Caco-2 (cell line): ENCODE measurements around the gene PSMB1. TPM values are rescaled to one million over a fixed set of nuclear protein-coding genes. Genes with fewer than 3 reads are reported as not detected.
A peak's percentile ranks its signal among the peaks of the same experiment; 100 is the strongest.
"Not testable (repeated sequence)": the region's sequence is repeated elsewhere in the genome, so short reads cannot be mapped to it uniquely, and the experiment has no call there.

ENCODE experiments used
- BruUV-seq: library from RNA; stranded (reverse); fragments of 400-500 nt; replicated peaks from 2 replicates; lab custom pipeline; 2021; lab: Mats Ljungman, UMichigan
- CTCF ChIA-PET: fragments of 300-600 bp; sonication (Branson Sonifier 250); formaldehyde crosslinking; loops from one replicate; lab custom pipeline; 2022; ENCODE audit warnings: antibody characterized with exemption; lab: Charles Lee
- POLR2A ChIA-PET: fragments of 300-600 bp; sonication (Branson Sonifier 250); formaldehyde crosslinking; loops from one replicate; lab custom pipeline; 2022; ENCODE audit warnings: antibody characterized with exemption; lab: Charles Lee
- DNase-seq, 2 experiments: peaks; one replicate each; pipeline versions ENCODE4 v3.0.0 to v3.0.0-alpha.2; 2020 to 2022
- H3K27me3 ChIP-seq: replicated peaks from 2 replicates; pipeline ENCODE4 v1.6.0; 2011; ENCODE audit warnings: low read length; ENCODE audit not compliant: control insufficient read depth, insufficient read depth
- H3K36me3 ChIP-seq: 2 replicates; pipeline ENCODE4 v1.5.1; 2011; ENCODE audit warnings: low read length; ENCODE audit not compliant: control insufficient read depth, insufficient read depth
- H3K4me1 ChIP-seq: fragments of 250-450 bp; sonication (Bioruptor Pico); 2 replicates; pipeline ENCODE4 v1.5.1; 2020; ENCODE audit warnings: mild to moderate bottlenecking
- H3K4me3 ChIP-seq: 2 replicates; pipeline ENCODE4 v1.5.1; 2011; ENCODE audit warnings: low read depth, mild to moderate bottlenecking, control low read depth, low read length
- H3K9me3 ChIP-seq: fragments of 250-450 bp; sonication (Bioruptor Pico); 2 replicates; pipeline ENCODE4 v1.5.1; 2020; ENCODE audit warnings: mild to moderate bottlenecking, moderate library complexity
- H3K27ac Mint-ChIP-seq: one replicate; pipeline ENCODE4 v1.8.0; 2022; ENCODE audit warnings: mixed read lengths; ENCODE audit not compliant: unreplicated experiment
- H3K27me3 Mint-ChIP-seq: one replicate; pipeline ENCODE4 v1.8.0; 2022; ENCODE audit warnings: mixed read lengths; ENCODE audit not compliant: insufficient read depth, unreplicated experiment
- H3K36me3 Mint-ChIP-seq: one replicate; pipeline ENCODE4 v1.8.0; 2022; ENCODE audit warnings: mild to moderate bottlenecking, mixed read lengths; ENCODE audit not compliant: insufficient read depth, unreplicated experiment
- H3K4me1 Mint-ChIP-seq: one replicate; pipeline ENCODE4 v1.8.0; 2022; ENCODE audit warnings: low read depth, mixed read lengths; ENCODE audit not compliant: unreplicated experiment
- H3K4me3 Mint-ChIP-seq: one replicate; pipeline ENCODE4 v1.8.0; 2022; ENCODE audit warnings: mild to moderate bottlenecking, moderate library complexity, mixed read lengths; ENCODE audit not compliant: unreplicated experiment
- H3K9me3 Mint-ChIP-seq: one replicate; pipeline ENCODE4 v1.8.0; 2022; ENCODE audit warnings: mixed read lengths; ENCODE audit not compliant: unreplicated experiment
- CTCF ChIP-seq, 2 experiments: fragments of 200-600 bp in 1 of 2; IDR thresholded peaks; 1 replicate in 1 of 2; 2 replicates in 1 of 2; pipeline versions ENCODE4 v1.5.1 to v1.8.0; 2011 to 2022; ENCODE audit warnings: antibody characterized with exemption in 1 of 2, control low read depth in 1 of 2, inconsistent platforms in 1 of 2, low read depth in 1 of 2, low read length in 1 of 2, mild to moderate bottlenecking in 1 of 2, moderate library complexity in 1 of 2; ENCODE audit not compliant: insufficient read depth in 1 of 2, severe bottlenecking in 1 of 2, unreplicated experiment in 1 of 2
- intact Hi-C: fragments of 100-400 bp; cut with micrococcal nuclease; formaldehyde crosslinking; loops from one replicate; pipeline ENCODE4 v1.10.0; 2022; ENCODE audit not compliant: unreplicated experiment
- total RNA-seq: library from RNA; stranded (reverse); gene quantifications from 2 replicates; pipeline ENCODE4 v1.2.3, GENCODE V29; 2022

PSMB1 gene
- total RNA-seq, 1 experiment from 2014 or later = 235 TPM

GRCh38 chr6:170533792-170534191 is 19.3 kb downstream of the PSMB1 start:
- TF ChIP-seq CTCF (IDR thresholded peaks at IDR 0.05; ENCODE audit: insufficient read depth in 1 of 2, low read depth in 1 of 2, low read length in 1 of 2, severe bottlenecking in 1 of 2, unreplicated experiment in 1 of 2) = no peak
- intact Hi-C loops = loop anchor here (5.0 kb wide), 1 partner anchor 1576 kb away; no protein-coding TSS in a partner anchor
- CTCF ChIA-PET = no interaction called here
- no TSS peak for BruUV-seq
- H3K9me3 ChIP-seq = no peaks in the 10 kb centered on the region
- peaks cover 11% of the 10 kb centered on the region for H3K4me1 Mint-ChIP-seq
- no peak overlapping the region for H3K4me3 ChIP-seq
- peaks cover 20% of the 10 kb centered on the region for H3K4me1 ChIP-seq
- peaks cover 55% of the 10 kb centered on the region for H3K36me3 Mint-ChIP-seq
- H3K27me3 Mint-ChIP-seq = no peaks in the 10 kb centered on the region
- H3K9me3 Mint-ChIP-seq = no peaks in the 10 kb centered on the region
- no peak overlapping the region for H3K4me3 Mint-ChIP-seq
- no peak for DNase-seq
- POLR2A ChIA-PET = no interaction called here
- H3K27ac Mint-ChIP-seq = no peak overlapping the region
- H3K27me3 ChIP-seq = no peaks in the 10 kb centered on the region
- H3K36me3 ChIP-seq = peaks cover 4% of the 10 kb centered on the region

GRCh38 chr6:170532867-170533488 is 20.1 kb downstream of the PSMB1 start:
- H3K9me3 Mint-ChIP-seq = no peaks in the 10 kb centered on the region
- H3K4me1 ChIP-seq = peaks cover 20% of the 10 kb centered on the region
- intact Hi-C loops = loop anchor here (5.0 kb wide), 1 partner anchor 1576 kb away; no protein-coding TSS in a partner anchor
- ChIA-PET POLR2A (no interaction called here), CTCF (no interaction called here)
- DNase-seq = no peak
- H3K27me3 ChIP-seq = no peaks in the 10 kb centered on the region
- peaks cover 11% of the 10 kb centered on the region for H3K4me1 Mint-ChIP-seq
- no peaks in the 10 kb centered on the region for H3K27me3 Mint-ChIP-seq
- H3K4me3 ChIP-seq = no peak overlapping the region
- peaks cover 4% of the 10 kb centered on the region for H3K36me3 ChIP-seq
- no peak overlapping the region for H3K4me3 Mint-ChIP-seq
- no peak for TF ChIP-seq CTCF (IDR thresholded peaks at IDR 0.05; ENCODE audit: insufficient read depth in 1 of 2, low read depth in 1 of 2, low read length in 1 of 2, severe bottlenecking in 1 of 2, unreplicated experiment in 1 of 2)
- peaks cover 49% of the 10 kb centered on the region for H3K36me3 Mint-ChIP-seq
- no peak overlapping the region for H3K27ac Mint-ChIP-seq
- BruUV-seq = no TSS peak
- H3K9me3 ChIP-seq = no peaks in the 10 kb centered on the region

GRCh38 chr6:170529839-170530469 is 23.2 kb downstream of the PSMB1 start:
- CTCF ChIA-PET = interaction anchor here (0.8 to 1.1 kb wide), 2 partner anchors 13 to 720 kb away, joined by 3 to 4 read pairs; no protein-coding TSS in a partner anchor

GRCh38 chr6:170527995-170528394 is 25.1 kb downstream of the PSMB1 start:
- intact Hi-C loops = not testable (repeated sequence)

More at GRCh38 chr6:170529839-170530469, 23.2 kb downstream of the PSMB1 start:
- no peak overlapping the region for H3K4me3 ChIP-seq
- H3K4me3 Mint-ChIP-seq = no peak overlapping the region
- H3K9me3 ChIP-seq = no peaks in the 10 kb centered on the region; the same call in 1 of the 2 replicates
- H3K27ac Mint-ChIP-seq = no peak overlapping the region
- H3K4me1 ChIP-seq = peaks cover 13% of the 10 kb centered on the region
- H3K27me3 ChIP-seq = no peaks in the 10 kb centered on the region
- no peaks in the 10 kb centered on the region for H3K27me3 Mint-ChIP-seq
- DNase-seq = peak; percentile 69 to 74
- TF ChIP-seq CTCF (IDR thresholded peaks at IDR 0.05; ENCODE audit: insufficient read depth in 1 of 2, low read depth in 1 of 2, low read length in 1 of 2, severe bottlenecking in 1 of 2, unreplicated experiment in 1 of 2) = peak; percentile 77 to 91
- POLR2A ChIA-PET = no interaction called here
- H3K4me1 Mint-ChIP-seq = peaks cover under 1% of the 10 kb centered on the region
- no TSS peak for BruUV-seq
- peaks cover 3% of the 10 kb centered on the region; the same call in 1 of the 2 replicates for H3K36me3 ChIP-seq
- H3K9me3 Mint-ChIP-seq = no peaks in the 10 kb centered on the region
- intact Hi-C loops = loop anchor here (1.0 to 5.0 kb wide), 4 partner anchors 699 to 1635 kb away; no protein-coding TSS in a partner anchor
- peaks cover 21% of the 10 kb centered on the region for H3K36me3 Mint-ChIP-seq

More at GRCh38 chr6:170527995-170528394, 25.1 kb downstream of the PSMB1 start:
- H3K4me1 ChIP-seq, BruUV-seq, H3K36me3 Mint-ChIP-seq, H3K27me3 ChIP-seq, H3K9me3 Mint-ChIP-seq, H3K36me3 ChIP-seq, H3K4me3 Mint-ChIP-seq, POLR2A ChIA-PET, DNase-seq, H3K4me1 Mint-ChIP-seq, H3K27me3 Mint-ChIP-seq, H3K9me3 ChIP-seq, H3K4me3 ChIP-seq, H3K27ac Mint-ChIP-seq: not testable (repeated sequence)
- CTCF ChIA-PET = interaction anchor here (1.3 kb wide), 1 partner anchor 738 kb away, joined by 3 read pairs; no protein-coding TSS in a partner anchor
